Measurements from ENCODE around the gene TCERG1L.
"Not testable (repeated sequence)": the region's sequence is repeated elsewhere in the genome, so short reads cannot be mapped to it uniquely, and the experiment has no call there.

TCERG1L gene

DNA sequence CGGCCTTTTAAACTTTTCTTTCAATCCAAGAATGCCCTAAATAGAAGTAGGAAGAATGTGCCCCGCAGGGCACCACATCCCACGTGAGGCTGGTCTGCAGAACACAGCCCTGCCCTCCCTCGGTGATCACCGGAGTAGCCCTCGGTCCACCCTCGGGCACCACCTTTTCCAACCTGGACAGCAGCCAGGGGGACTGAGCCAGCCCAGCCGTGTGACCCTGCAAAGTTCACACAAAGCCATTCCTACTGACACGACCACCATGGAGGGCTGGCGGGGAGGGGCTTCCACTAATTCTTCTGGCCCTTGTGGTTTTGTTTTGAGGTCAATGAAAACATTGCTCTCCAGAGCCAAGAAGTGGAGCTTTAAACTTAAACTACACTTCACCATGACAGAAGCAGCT is 132.2 kb downstream of the TCERG1L start:
- TF ChIP-seq CTCF (IDR thresholded peaks at IDR 0.05; ENCODE audit: low read depth, low read length), result no peak
- DNase-seq (ENCODE audit: low read depth in 2 of 2), result no peak
- H3K4me3 ChIP-seq (replicated peaks in 1 of 2; ENCODE audit: low read depth in 2 of 2, low read length in 2 of 2), result no peak overlapping the region

- DNase-seq (ENCODE audit: low read depth in 2 of 2), result no peak
- H3K4me3 ChIP-seq (replicated peaks in 1 of 2; ENCODE audit: low read depth in 2 of 2, low read length in 2 of 2), result no peak overlapping the region
- TF ChIP-seq CTCF (IDR thresholded peaks at IDR 0.05; ENCODE audit: low read depth, low read length), result no peak
Measured at GRCh38 chr10:131178521-131179331, 132.8 kb downstream of the TCERG1L start.

DNA sequence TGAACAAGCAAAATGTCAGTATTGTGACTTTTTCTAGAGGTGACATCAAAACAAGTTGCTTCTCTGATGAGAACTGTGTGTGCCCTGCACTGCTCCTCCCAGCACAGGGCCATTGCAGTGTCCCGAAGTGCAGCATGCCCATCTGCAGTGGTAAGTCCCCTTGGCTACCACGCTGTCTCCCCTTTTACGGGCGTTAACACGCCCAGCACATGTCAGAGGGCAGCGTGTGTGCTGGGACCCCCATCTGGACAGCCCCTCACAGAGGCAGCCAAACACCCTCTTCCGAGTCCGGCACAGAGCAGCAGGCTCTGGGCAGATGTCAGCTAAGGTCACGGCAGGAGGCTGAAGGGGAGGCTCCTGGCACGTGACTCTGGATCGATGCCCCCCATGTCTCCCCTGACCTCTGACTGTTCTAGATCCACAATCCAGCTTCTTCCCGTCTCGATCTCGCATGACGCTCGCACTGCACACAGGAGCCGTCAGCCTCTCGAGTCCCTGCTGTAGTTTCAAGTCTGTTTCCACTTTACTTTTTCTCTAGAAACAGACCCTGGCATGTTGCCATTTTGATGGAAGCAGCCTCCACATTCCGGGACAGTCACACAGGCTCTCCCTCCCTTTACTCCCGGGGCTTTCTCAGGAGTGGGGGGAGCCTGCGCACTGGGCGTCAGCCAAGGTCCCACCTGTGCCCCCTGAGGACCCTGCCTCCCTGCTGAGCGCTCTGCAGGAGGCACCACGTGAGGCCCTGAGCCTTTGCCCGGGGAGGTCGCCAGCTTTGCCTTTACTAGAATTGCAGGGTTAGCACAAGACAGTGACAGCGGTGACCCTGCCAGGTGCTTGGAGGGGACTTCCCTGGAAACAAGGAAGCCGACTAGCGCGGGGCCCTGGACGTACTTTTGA is 133.8 kb downstream of the TCERG1L start:
- H3K4me3 ChIP-seq (replicated peaks in 1 of 2; ENCODE audit: low read depth in 2 of 2, low read length in 2 of 2), result no peak overlapping the region
- no peak for DNase-seq (ENCODE audit: low read depth in 2 of 2)
- TF ChIP-seq CTCF (IDR thresholded peaks at IDR 0.05; ENCODE audit: low read depth, low read length), result no peak

GRCh38 chr10:131176907-131177306 is 134.6 kb downstream of the TCERG1L start:
- TF ChIP-seq CTCF (IDR thresholded peaks at IDR 0.05; ENCODE audit: low read depth, low read length), result no peak
- DNase-seq (ENCODE audit: low read depth in 2 of 2), result no peak

DNA sequence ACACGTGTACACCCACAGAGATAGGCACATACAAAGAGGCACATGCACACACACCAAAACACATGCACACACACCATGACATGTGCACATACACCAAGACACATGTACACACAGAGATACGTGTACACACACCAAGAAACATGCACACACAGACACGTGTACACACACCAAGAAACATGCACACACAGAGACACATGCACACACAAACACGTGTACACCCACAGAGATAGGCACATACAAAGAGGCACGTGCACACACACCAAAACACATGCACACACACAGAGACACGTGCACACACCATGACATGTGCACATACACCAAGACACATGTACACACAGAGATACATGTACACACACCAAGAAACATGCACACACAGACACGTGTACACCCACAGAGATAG is 135.2 kb downstream of the TCERG1L start:
- not testable (repeated sequence) for H3K4me3 ChIP-seq (replicated peaks in 1 of 2; ENCODE audit: low read depth in 2 of 2, low read length in 2 of 2)
- DNase-seq (ENCODE audit: low read depth in 2 of 2), result peak in 1 of 2 donors; percentile 1

More at GRCh38 chr10:131176907-131177306, 134.6 kb downstream of the TCERG1L start:
- no peak overlapping the region for H3K4me3 ChIP-seq (replicated peaks in 1 of 2; ENCODE audit: low read depth in 2 of 2, low read length in 2 of 2)

DNA sequence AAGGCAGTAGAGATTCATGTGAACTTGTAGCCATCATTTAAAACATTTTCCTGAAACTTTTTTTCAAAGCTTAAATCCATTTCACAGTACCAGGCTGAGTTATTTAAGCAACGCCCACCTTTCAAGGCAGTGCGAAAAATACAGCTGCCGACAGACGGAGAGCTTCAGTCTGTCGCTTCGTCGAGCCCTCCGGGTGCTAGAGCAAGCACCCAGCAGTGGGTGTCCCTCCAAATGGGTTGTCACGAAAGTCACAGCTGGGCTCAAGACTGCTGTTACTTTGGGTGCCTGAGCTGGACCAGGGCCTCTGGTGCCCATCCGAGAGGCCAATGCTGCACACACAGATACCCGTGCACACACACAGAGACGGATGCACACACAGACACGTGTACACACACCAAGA is 135.6 kb downstream of the TCERG1L start:
- no peak for TF ChIP-seq CTCF (IDR thresholded peaks at IDR 0.05; ENCODE audit: low read depth, low read length)
- H3K4me3 ChIP-seq (replicated peaks in 1 of 2; ENCODE audit: low read depth in 2 of 2, low read length in 2 of 2), result no peak overlapping the region
- DNase-seq (ENCODE audit: low read depth in 2 of 2), result no peak
